ENCODE data around the gene SLC38A9.

DNA sequence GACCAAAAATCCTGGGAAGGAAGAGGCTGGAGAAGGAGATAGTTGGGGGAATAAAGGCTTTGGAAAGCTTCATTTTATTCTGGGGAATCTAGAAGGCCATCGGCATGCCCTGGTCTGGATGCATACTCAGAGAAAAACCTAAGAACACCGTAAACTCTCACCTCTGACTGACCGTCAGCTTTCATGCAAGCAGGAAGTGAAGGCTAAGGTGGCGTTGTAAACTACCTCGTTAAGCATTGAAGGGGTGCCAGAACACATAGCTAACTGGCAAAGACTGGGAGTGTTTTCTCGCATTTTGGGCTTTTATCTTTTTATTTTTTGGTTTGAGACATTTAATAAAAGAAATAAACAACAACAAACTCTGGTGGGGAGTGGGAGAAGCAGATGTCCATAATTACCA is 2.6 kb upstream of the SLC38A9 start:
- TF ChIP-seq, protein P1, sequence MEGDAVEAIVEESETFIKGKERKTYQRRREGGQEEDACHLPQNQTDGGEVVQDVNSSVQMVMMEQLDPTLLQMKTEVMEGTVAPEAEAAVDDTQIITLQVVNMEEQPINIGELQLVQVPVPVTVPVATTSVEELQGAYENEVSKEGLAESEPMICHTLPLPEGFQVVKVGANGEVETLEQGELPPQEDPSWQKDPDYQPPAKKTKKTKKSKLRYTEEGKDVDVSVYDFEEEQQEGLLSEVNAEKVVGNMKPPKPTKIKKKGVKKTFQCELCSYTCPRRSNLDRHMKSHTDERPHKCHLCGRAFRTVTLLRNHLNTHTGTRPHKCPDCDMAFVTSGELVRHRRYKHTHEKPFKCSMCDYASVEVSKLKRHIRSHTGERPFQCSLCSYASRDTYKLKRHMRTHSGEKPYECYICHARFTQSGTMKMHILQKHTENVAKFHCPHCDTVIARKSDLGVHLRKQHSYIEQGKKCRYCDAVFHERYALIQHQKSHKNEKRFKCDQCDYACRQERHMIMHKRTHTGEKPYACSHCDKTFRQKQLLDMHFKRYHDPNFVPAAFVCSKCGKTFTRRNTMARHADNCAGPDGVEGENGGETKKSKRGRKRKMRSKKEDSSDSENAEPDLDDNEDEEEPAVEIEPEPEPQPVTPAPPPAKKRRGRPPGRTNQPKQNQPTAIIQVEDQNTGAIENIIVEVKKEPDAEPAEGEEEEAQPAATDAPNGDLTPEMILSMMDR (IDR thresholded peaks at IDR 0.05): no peak
- TF ChIP-seq POLR2A (IDR thresholded peaks at IDR 0.05): no peak

All from heart left ventricle (tissue), 13 donors.